NCI-H2029 (cell line): ENCODE data around the gene GIPC1.
"Not testable (repeated sequence)": the region's sequence is repeated elsewhere in the genome, so short reads cannot be mapped to it uniquely, and the experiment has no call there.

Experiments
- DNase-seq: peaks from one replicate; lab custom pipeline; 2025; lab: John Stamatoyannopoulos, UW

The GIPC1 gene

DNA sequence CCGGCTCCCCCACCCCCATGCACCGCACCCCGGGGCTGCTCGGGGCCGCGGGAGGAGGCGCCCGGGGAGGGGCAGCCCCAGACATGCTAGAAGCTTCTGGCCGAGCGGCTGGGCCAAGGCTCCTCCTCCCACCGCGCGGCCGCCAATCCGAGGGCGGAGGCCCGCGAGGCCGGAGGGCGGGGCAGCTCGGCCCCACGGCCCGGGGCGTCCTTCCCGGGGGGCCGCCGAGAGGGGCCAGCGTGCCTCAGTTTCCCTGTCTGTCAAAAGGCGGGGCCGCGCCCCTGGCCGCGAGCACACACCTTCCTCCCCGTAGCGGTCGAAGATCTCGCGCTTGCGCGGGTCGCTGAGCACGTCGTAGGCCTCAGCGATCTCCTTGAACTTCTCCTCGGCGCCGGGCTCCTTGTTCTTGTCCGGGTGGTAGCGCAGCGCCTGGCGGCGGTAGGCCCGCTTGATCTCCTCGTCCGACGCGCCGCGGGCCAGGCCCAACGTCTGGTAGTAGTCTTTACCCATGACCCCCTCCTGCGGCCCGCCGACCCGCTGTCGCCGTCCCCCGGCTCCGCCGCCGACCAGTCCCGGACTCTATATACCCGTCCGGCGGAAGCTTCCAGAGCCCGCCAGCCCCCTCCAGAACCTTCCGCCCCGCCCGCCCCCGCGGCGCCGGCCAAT is 22.0 kb upstream of the GIPC1 start, which contains the start of gene DNAJB1:
TSS of gene DNAJB1 (minus strand) at position 558 of the 666 bp plus-strand sequence. CDS start at position 510, 48 bp downstream.
- peak; percentile 43 for DNase-seq

DNA sequence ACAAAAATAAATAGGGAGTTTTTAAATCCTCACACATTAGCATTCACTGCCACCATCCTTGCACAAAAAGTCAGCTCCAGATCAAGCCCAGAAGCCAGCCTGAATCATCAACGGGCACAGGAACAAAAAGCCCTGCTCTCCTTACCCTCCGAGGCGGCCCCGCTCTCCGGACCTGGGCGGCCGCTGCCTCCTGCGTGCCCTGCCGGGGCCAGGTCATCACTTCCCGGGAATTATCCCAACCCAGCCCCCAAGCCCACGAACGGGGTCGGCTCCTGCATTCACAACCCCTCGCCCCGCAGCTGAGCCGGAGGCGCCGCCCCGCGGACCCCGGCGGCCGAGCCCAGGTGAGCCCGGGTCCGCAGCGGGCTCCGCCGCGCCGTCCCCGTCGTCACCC is 21.5 kb upstream of the GIPC1 start:
- DNase-seq, result no peak

DNA sequence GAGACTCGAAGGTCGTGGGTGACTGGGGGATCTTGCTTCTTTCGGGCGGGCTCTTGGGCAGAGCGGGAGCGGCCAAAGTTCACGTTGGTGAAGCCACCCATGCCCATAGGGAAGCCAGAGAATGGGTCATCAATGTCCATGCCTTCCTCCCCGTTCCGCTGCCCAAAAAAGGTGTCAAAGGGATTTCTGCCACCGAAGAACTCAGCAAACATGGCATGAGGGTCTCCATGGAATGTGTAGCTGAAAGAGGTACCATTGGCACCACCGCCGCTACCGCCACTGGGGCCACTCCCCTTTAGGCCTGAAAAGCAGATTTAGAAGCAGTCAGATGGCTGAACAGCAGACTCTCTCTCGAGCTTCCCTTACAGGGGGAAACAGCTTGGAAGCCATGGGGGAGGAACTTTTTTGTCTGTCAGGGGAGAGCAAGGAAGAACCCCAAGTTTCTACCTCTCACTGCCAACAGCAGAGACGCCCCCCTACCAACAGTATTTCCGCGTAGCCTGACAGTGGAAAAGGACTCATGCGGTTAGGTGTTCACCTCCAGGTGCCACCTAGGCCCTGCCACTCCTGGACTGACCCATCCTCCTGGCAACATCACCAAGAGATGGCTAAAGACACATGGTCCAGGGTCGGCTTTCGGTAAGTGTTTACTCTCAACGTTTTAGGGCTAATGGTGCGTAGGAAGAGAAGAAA is 21.0 kb upstream of the GIPC1 start:
- DNase-seq, result no peak

DNA sequence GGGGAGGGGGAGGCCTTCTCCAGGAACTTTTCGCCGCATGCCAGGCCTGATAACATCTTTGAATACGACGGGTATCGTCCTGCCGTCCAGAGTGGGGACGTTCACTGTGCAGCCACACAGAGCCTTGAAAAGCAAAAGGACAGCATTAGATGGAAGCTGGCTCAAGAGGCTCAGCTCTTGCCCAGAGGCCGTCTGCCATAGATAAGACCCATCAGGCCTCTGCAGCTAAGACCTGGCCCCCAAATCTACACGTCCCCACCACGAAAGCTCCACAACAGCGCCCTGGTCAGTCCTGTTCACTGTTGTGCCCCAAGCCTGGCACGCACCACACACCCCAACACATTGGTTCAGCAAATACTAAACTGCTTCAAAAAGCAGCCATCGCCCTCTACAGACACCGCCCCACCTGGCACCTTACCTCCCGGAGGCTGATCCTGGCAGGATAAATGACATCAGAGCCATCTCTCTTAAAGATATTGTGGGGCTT is 20.2 kb upstream of the GIPC1 start:
- no peak for DNase-seq

DNA sequence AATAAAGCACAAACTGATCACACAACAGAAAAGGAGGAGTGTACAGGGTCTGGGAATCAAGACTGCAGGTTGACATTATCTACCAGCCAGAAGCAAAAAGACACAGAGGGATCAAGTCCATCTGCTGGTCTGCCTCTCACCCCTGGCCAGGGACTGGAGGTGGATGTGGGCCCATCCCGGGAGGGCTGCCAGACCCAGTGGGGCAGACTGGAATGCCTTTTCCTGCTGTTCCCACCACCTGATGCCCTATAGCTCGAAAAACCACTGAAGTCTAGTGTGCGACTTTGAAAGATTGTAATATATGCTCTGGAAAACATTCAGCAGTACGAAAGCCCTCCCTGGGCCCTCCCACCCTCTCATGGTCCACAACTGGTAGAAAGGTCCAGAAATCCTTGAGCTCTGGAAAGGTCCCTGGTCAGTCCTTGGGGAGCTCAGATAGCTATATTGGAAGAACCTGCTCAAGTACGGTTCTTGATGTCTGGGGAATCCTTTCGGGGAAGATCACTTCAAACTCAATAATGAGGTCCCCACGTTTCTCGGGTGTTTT is 19.6 kb upstream of the GIPC1 start:
- DNase-seq, result no peak

DNA sequence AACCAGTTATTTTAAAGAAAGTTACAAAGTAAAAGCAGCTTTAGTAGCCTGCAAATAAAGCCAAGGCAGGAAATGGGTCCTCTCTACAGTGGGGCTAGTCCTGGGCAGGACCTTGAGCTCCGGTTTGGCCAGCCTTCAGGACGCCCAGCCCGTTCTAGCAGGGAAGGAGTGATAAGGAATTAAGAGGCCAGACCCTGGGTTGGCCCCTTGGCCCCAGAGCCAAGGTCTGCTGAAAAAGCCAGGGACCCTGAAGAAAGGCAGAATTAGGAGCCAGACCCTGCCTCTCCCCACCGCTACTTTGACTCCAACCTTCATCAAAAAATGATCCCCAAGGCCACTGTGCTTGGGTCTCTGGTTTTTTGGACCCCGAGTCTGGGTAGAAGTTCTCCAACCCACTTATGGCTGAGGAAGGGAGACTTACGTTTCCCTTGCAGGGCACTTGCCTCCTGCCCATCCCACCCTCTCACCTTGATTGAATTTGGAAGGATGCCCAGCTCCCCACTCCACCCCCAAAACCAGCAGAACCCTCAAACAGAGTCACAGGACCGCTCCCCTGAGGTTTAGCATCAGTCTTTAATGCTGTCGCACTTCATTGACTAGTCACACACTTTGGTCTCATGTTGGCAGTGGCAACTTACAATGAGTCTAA is 18.4 kb upstream of the GIPC1 start:
- DNase-seq, result no peak

DNA sequence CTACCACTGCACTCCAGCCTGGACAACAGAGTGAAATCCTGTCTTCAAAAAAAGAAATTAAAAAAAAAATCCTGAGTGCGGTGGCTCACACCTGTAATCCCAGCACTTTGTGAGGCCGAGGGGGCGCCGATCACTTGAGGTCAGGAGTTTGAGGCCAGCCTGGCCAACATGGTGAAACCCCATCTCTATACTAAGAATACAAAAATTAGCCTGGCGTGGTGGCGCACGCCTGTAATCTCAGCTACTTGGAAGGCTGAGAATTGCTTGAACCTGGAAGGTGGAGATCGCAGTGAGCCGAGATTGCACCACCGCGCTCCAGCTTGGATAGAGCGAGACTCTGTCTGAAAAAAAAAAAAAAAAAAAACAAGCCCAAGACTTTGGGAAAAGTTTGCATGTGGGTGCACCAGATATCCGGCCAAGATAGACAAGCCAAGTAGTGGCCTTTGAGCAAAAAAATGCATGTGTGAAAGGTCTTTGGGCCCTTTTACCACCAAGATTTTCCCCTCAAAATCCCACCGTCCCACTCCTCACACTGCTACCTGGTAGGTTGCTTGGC is 16.6 kb upstream of the GIPC1 start:
- DNase-seq, result no peak

DNA sequence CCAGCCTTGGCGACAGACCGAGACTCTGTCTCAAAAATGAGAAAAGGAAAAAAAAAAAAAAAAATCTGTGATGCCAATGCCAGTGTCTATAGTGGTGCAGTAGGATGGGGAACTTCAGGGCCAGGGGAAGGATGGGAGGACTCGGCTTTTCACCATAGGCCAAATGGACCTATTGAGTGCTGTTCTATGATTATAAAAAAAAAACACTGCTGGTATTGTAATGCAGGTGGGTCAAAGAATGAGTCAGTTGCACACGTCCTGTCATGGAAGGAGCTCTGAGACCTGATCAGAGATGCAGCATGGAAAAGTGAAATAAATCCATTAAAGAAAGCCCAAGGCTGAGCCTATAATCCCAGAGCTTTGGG is 15.3 kb upstream of the GIPC1 start:
- DNase-seq, result no peak

DNA sequence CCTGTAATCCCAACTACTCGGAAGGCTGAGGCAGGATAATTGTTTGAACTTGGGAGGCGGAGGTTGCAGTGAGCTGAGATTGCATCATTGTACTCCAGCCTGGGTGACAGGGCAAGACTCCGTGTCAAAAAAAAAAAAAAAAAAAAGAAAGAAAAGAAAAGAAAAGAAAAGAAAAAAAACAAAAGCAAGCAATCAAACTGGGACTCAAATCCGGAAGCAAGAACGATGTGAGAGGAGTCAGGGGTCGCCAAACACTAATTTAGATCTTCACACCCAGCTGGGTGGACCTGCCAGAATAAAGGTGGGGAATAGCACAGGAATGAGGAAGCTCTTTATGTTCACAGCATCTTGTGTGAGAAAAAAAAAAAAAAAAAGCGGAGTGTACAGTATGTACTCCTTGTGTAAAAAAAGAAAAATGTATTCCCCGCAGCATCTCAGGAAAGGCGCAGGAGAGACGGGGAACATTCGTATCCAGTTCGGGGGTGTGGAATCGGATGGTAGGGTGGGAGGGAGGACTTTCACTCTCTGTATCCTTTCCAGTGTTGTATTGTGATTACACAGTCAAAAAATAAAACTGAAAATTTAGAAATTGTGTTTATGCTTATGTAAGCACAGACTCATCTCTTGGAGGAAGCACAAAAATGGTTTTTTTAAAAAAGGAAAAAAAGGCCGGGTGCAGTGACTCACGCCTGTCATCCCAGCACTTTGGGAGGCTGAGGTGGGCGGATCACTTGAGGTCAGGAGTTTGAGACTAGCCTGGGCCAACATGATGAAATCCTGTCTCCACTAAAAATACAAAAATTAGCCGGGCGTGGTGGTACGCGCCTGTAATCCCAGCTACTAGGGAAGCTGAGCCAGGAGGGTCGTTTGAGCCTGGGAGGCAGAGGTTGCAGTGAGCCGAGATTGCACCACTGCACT is 14.6 kb upstream of the GIPC1 start:
- no peak for DNase-seq

DNA sequence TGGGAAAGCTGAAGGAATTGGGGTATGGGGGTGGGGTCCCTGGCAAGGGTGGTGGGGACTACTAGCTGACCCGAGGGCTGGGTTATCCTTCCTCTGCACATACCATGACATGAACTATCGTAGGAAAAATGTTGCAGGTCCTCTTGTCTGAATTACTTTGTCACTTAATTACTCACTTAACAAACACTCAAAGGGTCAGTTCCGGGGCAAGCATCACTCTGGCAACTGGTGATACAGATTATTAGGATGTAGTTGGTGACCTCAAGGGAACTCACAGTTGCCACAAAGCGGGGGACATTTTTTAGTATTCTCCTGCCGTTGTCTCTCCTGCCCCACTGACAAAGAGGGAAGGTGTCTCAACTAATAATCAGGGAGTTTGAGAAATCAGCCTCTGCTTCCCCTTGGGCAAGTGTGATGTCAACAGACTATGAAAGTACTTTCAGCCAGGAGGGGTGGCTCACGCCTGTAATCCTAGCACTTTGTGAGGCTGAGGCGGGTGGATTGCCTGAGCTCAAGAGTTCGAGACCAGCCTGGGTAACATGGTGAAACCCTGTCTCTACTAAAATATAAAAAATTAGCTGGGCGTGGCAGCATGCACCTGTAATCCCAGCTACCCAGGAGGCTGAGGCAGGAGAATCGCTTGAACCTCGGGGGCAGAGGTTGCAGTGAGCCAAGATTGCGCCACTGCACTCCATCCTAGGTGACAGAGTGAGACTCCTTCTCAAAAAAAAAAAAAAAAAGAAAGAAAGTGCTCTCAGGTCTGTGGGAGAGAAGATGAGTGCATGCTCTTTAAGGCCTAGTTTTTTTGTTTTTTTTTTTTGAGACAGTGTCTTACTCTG is 12.0 kb upstream of the GIPC1 start:
- no peak for DNase-seq

DNA sequence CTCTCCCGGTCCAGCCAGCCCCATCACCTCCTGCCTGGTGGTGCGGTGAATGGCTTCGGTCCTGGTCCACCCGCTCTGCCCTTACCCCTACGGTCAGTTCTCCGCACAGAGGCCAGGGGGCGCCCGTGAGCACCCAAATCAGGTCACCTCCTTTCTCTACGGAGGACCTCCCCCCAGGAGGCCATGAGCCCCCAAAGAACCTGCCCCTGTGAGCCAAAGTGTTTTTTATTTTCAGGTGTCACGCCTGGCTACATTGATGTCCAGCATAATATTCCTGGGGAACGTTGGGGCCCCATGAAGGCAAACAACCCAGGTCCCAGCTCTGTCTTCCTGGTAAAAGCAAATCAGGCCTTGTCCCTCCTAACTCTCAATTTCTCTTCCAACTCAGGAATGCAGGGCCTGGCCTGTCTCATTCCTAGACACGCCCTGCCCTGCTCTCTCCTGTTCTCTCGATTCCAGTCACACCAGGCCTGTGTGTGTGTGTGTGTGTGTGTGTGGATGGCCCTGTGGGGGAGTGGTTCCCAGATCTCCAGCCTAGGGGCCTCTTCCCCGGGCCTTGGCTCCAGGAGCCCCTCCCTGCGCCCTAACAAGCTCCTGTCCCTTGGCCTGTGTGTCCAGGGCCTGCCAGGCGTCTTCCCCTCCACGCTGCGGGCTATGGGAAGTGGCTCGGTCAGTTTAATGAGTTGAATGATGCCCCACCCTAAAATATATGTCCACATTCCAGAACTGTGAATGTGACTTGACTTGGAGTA is 9.7 kb upstream of the GIPC1 start:
- DNase-seq, result no peak

DNA sequence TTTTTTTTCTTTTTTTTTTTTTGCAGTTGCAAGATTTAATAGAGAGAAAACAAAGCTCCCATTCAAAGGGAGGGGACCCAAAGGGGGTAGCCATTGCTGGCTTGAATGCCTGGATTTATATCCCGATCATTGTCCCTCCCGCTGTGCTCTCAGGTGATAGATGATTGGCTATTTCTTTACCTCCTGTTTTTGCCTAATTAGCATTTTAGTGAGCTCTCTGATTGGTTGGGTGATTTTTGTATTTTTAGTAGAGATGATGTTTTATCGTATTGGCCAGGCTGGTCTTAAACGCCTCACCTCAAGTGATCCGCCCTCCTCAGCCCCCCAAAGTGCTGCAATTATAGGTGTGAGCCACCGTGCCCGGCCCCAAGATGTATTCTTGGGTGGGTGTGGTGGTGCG is 8.6 kb upstream of the GIPC1 start:
- DNase-seq, result not testable (repeated sequence)

DNA sequence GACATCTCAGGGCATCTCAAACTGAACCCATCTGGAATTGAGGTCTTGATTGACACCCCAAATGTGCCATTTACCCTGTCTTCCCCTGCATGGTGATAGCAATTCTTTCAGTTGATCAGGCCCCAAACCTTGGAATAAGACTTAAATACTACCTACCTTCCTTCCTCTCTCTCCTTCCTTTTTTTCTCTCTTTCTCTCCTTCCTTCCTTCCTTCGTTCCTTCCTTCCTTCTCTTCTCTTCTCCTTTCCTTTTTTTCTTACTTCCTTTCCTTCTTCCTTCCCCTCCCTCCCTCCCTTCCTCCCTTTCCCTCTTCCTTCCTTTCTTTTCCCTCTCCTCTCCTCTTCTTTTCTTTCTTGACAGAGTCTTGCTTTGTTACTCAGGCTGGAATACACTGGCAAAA is 7.4 kb upstream of the GIPC1 start:
- no peak for DNase-seq

DNA sequence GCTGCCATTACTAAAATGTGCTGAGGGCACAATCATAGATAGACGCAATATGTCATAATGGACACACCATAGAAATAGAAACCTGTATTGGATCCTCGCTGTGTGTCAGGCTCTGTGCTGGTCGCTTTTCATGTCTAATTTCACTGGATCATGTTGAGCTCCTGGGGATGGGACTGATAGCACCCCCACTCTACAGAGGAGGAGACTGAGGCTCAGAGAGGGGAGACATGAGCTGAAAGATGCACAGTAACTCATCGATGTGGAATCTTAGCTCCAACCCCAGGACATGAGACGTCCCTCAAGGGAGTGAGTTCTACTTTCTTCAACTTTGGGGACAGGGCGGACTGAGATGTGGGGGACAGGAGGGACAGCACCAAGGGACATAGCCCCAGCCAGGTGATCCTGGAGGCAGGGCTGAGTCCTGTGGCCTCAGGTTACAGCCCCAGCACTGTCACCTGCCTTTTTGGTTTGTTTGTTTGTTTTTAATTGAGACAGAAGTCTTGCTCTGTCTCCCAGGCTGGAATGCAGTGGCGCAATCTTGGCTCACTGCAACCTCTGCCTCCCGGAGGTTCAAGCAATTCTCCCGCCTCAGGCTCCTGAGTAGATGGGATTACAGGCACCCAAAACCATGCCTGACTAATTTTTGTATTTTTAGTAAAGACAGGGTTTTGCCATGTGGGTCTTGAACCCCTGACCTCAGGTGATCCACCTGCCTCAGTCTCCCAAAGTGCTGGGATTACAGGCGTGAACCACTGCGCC is 6.6 kb upstream of the GIPC1 start:
- DNase-seq, result no peak

DNA sequence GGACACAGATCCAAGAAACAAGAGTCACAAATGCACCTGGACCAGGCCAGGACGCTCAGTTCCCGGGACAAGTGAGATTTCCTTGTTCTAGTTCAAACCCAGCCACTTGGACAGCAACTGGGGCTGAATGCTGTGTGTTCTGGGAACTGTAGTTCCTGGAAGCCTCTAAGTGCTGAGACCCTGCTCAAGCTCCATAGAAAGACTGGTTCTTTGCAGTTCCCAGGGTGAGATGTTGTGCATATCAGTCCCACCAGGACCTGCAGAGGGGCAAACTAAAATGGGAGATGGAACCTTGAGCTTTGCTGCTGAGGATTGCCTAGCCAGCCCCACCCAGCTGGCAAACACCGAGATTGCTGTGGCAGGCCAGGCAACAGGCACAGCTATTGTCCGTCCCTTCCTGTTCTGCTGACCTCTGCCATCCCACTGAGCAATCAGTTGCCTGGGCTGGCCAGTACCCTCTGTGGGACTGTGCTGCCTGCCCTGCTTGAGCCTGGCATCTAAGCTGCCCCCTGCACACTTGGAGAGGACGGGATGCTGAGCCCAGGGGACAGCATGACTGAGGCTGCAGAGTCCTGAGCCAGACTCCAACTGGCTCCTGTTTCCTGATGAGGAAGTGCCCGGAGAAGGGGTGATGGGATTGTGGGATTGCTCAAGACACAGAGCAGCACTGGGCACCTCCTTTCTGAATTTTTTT is 1.4 kb upstream of the GIPC1 start:
- DNase-seq, result no peak

DNA sequence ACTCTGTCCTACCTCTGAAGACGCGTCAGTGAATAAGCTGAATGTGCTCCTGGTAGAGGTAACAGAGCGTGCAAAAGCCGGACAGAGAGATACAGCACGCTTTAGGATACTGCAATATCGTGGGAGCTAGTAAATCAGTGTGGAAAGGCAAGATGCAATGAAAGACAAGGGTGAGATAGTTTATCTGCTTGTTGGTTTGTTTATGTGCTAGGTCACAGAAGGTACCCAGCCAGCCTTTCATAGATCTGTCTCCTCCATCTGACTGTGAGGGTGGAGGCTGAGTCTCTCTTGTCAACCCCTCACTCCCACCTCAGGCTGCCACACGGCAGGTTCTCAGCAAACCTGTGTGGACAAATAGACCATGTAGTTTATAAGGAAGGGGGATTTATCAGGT is 904 bp upstream of the GIPC1 start:
- no peak for DNase-seq

DNA sequence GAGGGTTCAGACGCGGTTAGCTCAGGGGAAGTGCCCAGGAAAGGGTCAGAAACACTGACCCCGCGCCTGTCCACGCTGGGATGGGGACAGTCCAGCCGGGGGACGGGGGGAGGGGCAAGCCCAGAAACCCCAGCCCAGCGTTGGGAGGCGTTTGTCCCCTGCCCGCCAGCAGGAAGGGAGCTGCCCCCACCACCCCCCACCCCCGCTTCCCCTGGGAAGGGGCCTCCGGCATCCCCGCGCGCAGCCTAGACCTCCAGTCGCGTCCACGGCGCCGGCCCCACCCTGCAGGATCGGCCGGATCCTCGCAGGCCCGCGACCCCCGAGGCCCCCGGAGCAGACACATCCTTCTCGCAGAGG is 277 bp downstream of the GIPC1 start:
- no peak for DNase-seq

DNA sequence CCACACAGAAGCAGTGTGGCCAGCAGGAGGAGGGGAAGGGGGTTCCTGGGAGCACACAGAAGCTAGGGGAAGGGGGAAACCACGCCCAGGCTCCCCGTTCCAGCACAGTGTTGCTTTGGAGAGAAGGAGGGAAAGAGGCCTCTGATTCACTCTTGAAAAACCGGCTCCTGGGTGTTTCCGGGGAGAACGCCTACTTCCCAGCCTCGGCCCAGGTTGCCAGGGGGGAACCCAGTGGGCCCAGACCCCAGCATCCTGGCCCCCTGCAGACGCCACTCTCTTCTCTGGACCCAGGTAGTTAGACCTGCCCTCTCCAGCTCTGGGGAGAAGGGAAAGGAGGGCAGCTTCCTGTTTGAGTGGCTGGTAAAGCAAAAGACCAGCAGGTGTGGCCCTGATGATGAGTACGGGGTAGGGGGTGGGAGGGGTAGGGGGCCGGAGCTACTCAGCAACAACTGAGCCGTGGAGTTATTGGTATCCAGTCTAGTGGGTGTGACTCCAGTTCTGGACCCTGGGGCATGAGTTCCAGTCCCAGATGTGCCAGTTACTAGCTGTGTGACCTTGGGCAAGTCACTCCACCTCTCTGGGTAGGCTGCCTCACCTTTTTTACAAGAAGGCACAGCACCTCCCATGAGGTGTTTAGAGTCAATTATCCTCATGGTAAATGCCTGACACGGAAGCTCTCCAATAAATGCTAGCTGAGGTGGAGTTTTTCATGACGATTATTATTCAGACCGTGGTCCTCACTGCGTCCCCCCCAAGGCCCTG is 836 bp downstream of the GIPC1 start:
- DNase-seq, result no peak
